NB4 (cell line): Measurements from ENCODE around the gene KCNH6.

Experiments
- DNase-seq: peaks from one replicate; pipeline ENCODE4 v3.0.0; 2010; ENCODE audit warnings: low read depth
- H3K4me3 ChIP-seq: one replicate; pipeline ENCODE4 v1.5.1; 2011; ENCODE audit warnings: mild to moderate bottlenecking, low read depth, low read length, moderate library complexity
- MYC ChIP-seq: IDR thresholded peaks from 2 replicates; pipeline ENCODE4 v1.6.1; 2011; ENCODE audit warnings: low read depth, low read length
- POLR2A ChIP-seq: IDR thresholded peaks from 2 replicates; pipeline ENCODE4 v1.6.1; 2011; ENCODE audit warnings: mild to moderate bottlenecking; ENCODE audit not compliant: insufficient read length; ENCODE audit errors: extremely low read depth
- TF ChIP-seq, protein P1 (sequence below): IDR thresholded peaks from one replicate; pipeline ENCODE4 v1.5.1; 2012; ENCODE audit warnings: low read depth, low read length
- TF ChIP-seq, protein P2 (sequence below): IDR thresholded peaks from 2 replicates; pipeline ENCODE4 v1.6.1; 2011; ENCODE audit warnings: low read depth, low read length

KCNH6 gene

DNA sequence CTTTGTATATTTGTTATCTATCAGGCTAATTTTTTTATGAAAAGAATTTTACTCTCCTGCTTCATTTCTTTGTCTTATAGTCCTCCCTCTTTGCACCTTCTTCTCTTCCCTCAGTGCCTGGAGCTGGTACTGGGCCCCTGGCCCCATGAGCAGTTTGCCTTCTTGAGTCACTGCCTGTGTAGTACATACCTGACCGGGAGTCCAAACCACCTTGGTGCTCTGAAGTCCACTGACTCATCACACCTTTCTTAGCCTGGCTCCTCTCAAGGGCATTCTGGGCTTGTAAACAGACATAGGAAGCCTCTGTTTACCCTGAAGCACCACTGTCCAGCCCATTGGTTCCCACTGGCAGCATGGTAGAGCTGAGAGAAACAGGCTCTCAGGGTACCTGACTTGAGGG, 66.5 kb downstream of the KCNH6 start:
- TF ChIP-seq, protein P1, sequence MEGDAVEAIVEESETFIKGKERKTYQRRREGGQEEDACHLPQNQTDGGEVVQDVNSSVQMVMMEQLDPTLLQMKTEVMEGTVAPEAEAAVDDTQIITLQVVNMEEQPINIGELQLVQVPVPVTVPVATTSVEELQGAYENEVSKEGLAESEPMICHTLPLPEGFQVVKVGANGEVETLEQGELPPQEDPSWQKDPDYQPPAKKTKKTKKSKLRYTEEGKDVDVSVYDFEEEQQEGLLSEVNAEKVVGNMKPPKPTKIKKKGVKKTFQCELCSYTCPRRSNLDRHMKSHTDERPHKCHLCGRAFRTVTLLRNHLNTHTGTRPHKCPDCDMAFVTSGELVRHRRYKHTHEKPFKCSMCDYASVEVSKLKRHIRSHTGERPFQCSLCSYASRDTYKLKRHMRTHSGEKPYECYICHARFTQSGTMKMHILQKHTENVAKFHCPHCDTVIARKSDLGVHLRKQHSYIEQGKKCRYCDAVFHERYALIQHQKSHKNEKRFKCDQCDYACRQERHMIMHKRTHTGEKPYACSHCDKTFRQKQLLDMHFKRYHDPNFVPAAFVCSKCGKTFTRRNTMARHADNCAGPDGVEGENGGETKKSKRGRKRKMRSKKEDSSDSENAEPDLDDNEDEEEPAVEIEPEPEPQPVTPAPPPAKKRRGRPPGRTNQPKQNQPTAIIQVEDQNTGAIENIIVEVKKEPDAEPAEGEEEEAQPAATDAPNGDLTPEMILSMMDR, result no peak
- no peak for TF ChIP-seq POLR2A
- TF ChIP-seq, protein P2, sequence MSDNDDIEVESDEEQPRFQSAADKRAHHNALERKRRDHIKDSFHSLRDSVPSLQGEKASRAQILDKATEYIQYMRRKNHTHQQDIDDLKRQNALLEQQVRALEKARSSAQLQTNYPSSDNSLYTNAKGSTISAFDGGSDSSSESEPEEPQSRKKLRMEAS, result no peak
- TF ChIP-seq MYC, result no peak

DNA sequence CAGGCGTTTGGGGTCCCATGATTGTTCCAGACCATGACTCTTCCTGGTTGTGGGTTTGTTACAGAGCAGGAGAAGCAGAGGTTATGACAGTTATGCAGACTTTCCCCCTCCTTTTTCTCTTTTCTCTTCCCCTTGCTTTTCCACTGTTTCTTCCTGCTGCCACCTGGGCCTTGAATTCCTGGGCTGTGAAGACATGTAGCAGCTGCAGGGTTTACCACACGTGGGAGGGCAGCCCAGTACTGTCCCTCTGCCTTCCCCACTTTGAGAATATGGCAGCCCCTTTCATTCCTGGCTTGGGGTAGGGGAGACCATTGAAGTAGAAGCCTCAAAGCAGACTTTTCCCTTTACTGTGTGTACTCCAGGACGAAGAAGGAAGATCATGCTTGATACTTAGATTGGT, 69.6 kb downstream of the KCNH6 start:
- H3K4me3 ChIP-seq, result no peak overlapping the region
- no peak for DNase-seq
- TF ChIP-seq, protein P1, result no peak
- TF ChIP-seq POLR2A, result no peak
- TF ChIP-seq, protein P2, result no peak
- TF ChIP-seq MYC, result no peak

More for the DNA sequence above, 66.5 kb downstream of the KCNH6 start:
- H3K4me3 ChIP-seq, result no peak overlapping the region
- DNase-seq, result no peak

DNA sequence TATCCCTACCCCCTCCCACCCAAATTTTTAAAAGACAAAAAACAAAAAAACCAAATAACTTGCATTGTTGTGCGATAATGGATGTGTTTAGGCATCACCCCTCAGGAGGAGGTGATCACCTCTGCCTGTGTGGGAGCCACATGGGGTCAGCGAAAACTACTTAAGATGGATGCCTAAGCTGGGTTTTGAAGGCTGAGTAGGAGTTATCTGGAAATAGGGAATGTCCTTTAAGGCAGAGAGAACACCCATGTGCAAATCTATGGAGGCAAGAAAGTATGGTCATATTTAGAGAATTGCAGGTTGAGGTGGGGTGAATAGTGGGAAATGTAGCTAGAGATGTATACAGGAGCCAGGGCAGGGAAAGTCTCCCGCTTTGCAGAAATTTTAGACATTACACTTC, 72.0 kb downstream of the KCNH6 start:
- TF ChIP-seq, protein P1, result no peak
- TF ChIP-seq, protein P2, result no peak
- TF ChIP-seq POLR2A (no peak), MYC (no peak)
- no peak for DNase-seq

More for the DNA sequence above, 72.0 kb downstream of the KCNH6 start:
- H3K4me3 ChIP-seq, result no peak overlapping the region
